GM06990 (cell line): Measurements from ENCODE around the gene SLC4A11.
"Not testable (repeated sequence)": the region's sequence is repeated elsewhere in the genome, so short reads cannot be mapped to it uniquely, and the experiment has no call there.

Source experiments
- DNase-seq: peaks from one replicate; pipeline ENCODE4 v3.0.0-alpha.2; 2011; ENCODE audit not compliant: insufficient read length; ENCODE audit errors: extremely low read depth
- H3K27me3 ChIP-seq: replicated peaks from 2 replicates; pipeline ENCODE4 v1.6.0; 2011; ENCODE audit warnings: low read length; ENCODE audit not compliant: control insufficient read depth, insufficient read depth
- H3K36me3 ChIP-seq: 2 replicates; pipeline ENCODE4 v1.5.1; 2011; ENCODE audit warnings: low read length; ENCODE audit not compliant: control insufficient read depth, insufficient read depth
- H3K4me3 ChIP-seq: replicated peaks from 2 replicates; pipeline ENCODE4 v1.5.1; 2011; ENCODE audit warnings: low read depth, mild to moderate bottlenecking, control low read depth, low read length
- CTCF ChIP-seq: IDR thresholded peaks from 2 replicates; pipeline ENCODE4 v1.5.1; 2011; ENCODE audit warnings: low read length, control low read depth, mild to moderate bottlenecking, inconsistent platforms; ENCODE audit not compliant: insufficient read depth, poor library complexity, severe bottlenecking

Gene SLC4A11

GRCh38 chr20:3222635-3223600 is 16.1 kb downstream of the SLC4A11 start:
- H3K36me3 ChIP-seq: peaks cover 19% of the 10 kb centered on the region
- no peaks in the 10 kb centered on the region for H3K27me3 ChIP-seq
- DNase-seq: peak; percentile 54
- no peak for TF ChIP-seq CTCF
- H3K4me3 ChIP-seq: no peak overlapping the region

GRCh38 chr20:3221398-3222226 is 17.4 kb downstream of the SLC4A11 start:
- no peaks in the 10 kb centered on the region for H3K27me3 ChIP-seq
- H3K4me3 ChIP-seq: no peak overlapping the region
- TF ChIP-seq CTCF: no peak
- DNase-seq: no peak
- peaks cover 19% of the 10 kb centered on the region for H3K36me3 ChIP-seq

GRCh38 chr20:3218307-3218988 is 20.5 kb downstream of the SLC4A11 start:
- peak; percentile 75 for DNase-seq
- TF ChIP-seq CTCF: peak; percentile 85
- no peaks in the 10 kb centered on the region for H3K27me3 ChIP-seq
- no peak overlapping the region for H3K4me3 ChIP-seq
- H3K36me3 ChIP-seq: peaks cover 25% of the 10 kb centered on the region

- H3K27me3 ChIP-seq, DNase-seq, H3K4me3 ChIP-seq: not testable (repeated sequence)
- H3K36me3 ChIP-seq: peaks cover 15% of the 10 kb centered on the region
Measured at GRCh38 chr20:3215359-3215917, 23.6 kb downstream of the SLC4A11 start.

- TF ChIP-seq CTCF: no peak
- DNase-seq: no peak
- Histone ChIP-seq H3K27me3 (no peaks in the 10 kb centered on the region), H3K4me3 (no peak overlapping the region), H3K36me3 (peaks cover 15% of the 10 kb centered on the region)
Measured at GRCh38 chr20:3213226-3213625, 25.8 kb downstream of the SLC4A11 start.
